Measurements from ENCODE around the gene RMI1.
"Not testable (repeated sequence)": the region's sequence is repeated elsewhere in the genome, so short reads cannot be mapped to it uniquely, and the experiment has no call there.

RMI1 gene

GRCh38 chr9:83980395-83981125 lies at the start of gene RMI1:
Gene RMI1 (plus strand): TSS chr9:83980805. CDS start chr9:84000987, 20,182 bp downstream.
- DNase-seq (ENCODE audit: low read depth) = peak; percentile 97

GRCh38 chr9:83930881-83931280 lies 49.7 kb upstream of the RMI1 start:
- DNase-seq (ENCODE audit: low read depth) = no peak

- DNase-seq (ENCODE audit: low read depth) = no peak
Observed at GRCh38 chr9:83932011-83932410, 48.6 kb upstream of the RMI1 start.

- DNase-seq (ENCODE audit: low read depth) = no peak
Observed at GRCh38 chr9:83932851-83933250, 47.8 kb upstream of the RMI1 start.

- DNase-seq (ENCODE audit: low read depth) = peak; percentile 84
Observed at GRCh38 chr9:83933790-83934189, 46.8 kb upstream of the RMI1 start.

- DNase-seq (ENCODE audit: low read depth) = peak; percentile 90
Observed at GRCh38 chr9:83934569-83935275, 45.9 kb upstream of the RMI1 start.

GRCh38 chr9:83935276-83935935 lies 45.2 kb upstream of the RMI1 start:
- DNase-seq (ENCODE audit: low read depth) = peak; percentile 89

GRCh38 chr9:83936523-83936922 lies 44.1 kb upstream of the RMI1 start:
- peak; percentile 14 for DNase-seq (ENCODE audit: low read depth)

GRCh38 chr9:83937861-83938455 lies 42.6 kb upstream of the RMI1 start:
- DNase-seq (ENCODE audit: low read depth) = peak; percentile 58

GRCh38 chr9:83940590-83941303 lies 39.9 kb upstream of the RMI1 start:
- no peak for DNase-seq (ENCODE audit: low read depth)

- not testable (repeated sequence) for DNase-seq (ENCODE audit: low read depth)
Observed at GRCh38 chr9:83948096-83948495, 32.5 kb upstream of the RMI1 start.

GRCh38 chr9:83956086-83956435 lies 24.5 kb upstream of the RMI1 start:
- DNase-seq (ENCODE audit: low read depth) = no peak

GRCh38 chr9:83956436-83957247 lies 24.0 kb upstream of the RMI1 start:
- peak; percentile 56 for DNase-seq (ENCODE audit: low read depth)

- DNase-seq (ENCODE audit: low read depth) = no peak
Observed at GRCh38 chr9:83957248-83957513, 23.4 kb upstream of the RMI1 start.

GRCh38 chr9:83959061-83959460 lies 21.5 kb upstream of the RMI1 start:
- DNase-seq (ENCODE audit: low read depth) = peak; percentile 77

GRCh38 chr9:83960991-83961390 lies 19.6 kb upstream of the RMI1 start:
- DNase-seq (ENCODE audit: low read depth) = no peak

GRCh38 chr9:83962165-83962564 lies 18.4 kb upstream of the RMI1 start:
- no peak for DNase-seq (ENCODE audit: low read depth)

- DNase-seq (ENCODE audit: low read depth) = peak; percentile 26
Observed at GRCh38 chr9:83964973-83965349, 15.6 kb upstream of the RMI1 start.

GRCh38 chr9:83965350-83966208 lies 15.0 kb upstream of the RMI1 start:
- DNase-seq (ENCODE audit: low read depth) = peak; percentile 29

- no peak for DNase-seq (ENCODE audit: low read depth)
Observed at GRCh38 chr9:83966209-83966582, 14.4 kb upstream of the RMI1 start.

- DNase-seq (ENCODE audit: low read depth) = no peak
Observed at GRCh38 chr9:83967073-83967472, 13.5 kb upstream of the RMI1 start.
